ENCODE results near the gene CSAG2. TPM values are rescaled to one million over a fixed set of nuclear protein-coding genes. Genes with fewer than 3 reads are reported as not detected.
"Not testable (repeated sequence)": the region's sequence is repeated elsewhere in the genome, so short reads cannot be mapped to it uniquely, and the experiment has no call there.

CSAG2 gene
- total and polyA plus RNA-seq, 2 experiments from 2014 or later = 0.64 TPM; not detected in 1

- H3K27ac ChIP-seq = no peak overlapping the region
- TF ChIP-seq EZH2 (IDR thresholded peaks at IDR 0.05; ENCODE audit: borderline replicate concordance) (no peak), EZH2phosphoT487 (IDR thresholded peaks at IDR 0.05; ENCODE audit: low read depth, severe bottlenecking, unreplicated experiment) (no peak), CTCF (IDR thresholded peaks at IDR 0.05; ENCODE audit: poor library complexity) (no peak)
- WGBS (ENCODE audit: low lambda C conversion rate, missing lambda C conversion rate) = 78% methylated on average over 7 of the region's 7 CpGs
These were observed 16.3 kb upstream of the CSAG2 start for GRCh38 chrX:152725409-152725808.

DNA sequence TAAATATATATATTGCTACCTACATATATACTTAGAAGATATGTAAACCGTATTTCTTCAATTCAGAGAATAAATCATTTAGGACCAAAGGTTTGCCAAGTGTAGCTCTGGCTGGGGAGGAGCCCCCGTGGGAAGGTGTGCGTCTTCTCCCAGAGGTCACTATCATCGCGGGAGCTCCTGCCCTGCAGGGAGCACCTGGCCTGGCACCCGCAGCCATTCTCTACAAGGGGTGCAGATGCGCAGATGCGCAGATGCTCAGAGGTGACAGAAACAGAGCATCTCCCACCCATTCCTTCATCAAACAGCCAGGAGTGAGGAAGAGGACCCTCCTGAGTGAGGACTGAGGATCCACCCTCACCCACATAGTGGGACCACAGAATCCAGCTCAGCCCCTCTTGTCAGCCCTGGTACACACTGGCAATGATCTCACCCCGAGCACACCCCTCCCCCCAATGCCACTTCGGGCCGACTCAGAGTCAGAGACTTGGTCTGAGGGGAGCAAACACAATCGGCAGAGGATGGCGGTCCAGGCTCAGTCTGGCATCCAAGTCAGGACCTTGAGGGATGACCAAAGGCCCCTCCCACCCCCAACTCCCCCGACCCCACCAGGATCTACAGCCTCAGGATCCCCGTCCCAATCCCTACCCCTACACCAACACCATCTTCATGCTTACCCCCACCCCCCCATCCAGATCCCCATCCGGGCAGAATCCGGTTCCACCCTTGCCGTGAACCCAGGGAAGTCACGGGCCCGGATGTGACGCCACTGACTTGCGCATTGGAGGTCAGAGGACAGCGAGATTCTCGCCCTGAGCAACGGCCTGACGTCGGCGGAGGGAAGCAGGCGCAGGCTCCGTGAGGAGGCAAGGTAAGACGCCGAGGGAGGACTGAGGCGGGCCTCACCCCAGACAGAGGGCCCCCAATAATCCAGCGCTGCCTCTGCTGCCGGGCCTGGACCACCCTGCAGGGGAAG is 5.0 kb upstream of the CSAG2 start, which contains the start of gene MAGEA2B:
Gene MAGEA2B (plus strand): TSS at position 814 of the 973 bp plus-strand sequence. CDS start 2,479 bp downstream, outside the sequence.
- H3K36me3 ChIP-seq (replicated peaks; ENCODE audit: insufficient read depth, low read depth); H3K4me1 ChIP-seq (ENCODE audit: insufficient read depth); H3K4me3 ChIP-seq; H3K27me3 ChIP-seq; H3K79me2 ChIP-seq; H4K20me1 ChIP-seq (ENCODE audit: insufficient read depth, poor library complexity, severe bottlenecking); H3K27ac ChIP-seq; H3K9me2 ChIP-seq (replicated peaks; ENCODE audit: insufficient read depth); DNase-seq (ENCODE audit: low spot score); H3K4me2 ChIP-seq; H3K9me3 ChIP-seq (ENCODE audit: low read depth); H2AFZ ChIP-seq: not testable (repeated sequence)
- WGBS (ENCODE audit: low lambda C conversion rate, missing lambda C conversion rate) = no CpG with 5 or more reads among the region's 35 CpGs

More at GRCh38 chrX:152725409-152725808, 16.3 kb upstream of the CSAG2 start:
- Histone ChIP-seq H3K27me3 (no peaks in the 10 kb centered on the region), H3K36me3 (replicated peaks; ENCODE audit: insufficient read depth, low read depth) (no peaks in the 10 kb centered on the region), H2AFZ (no peak overlapping the region), H3K79me2 (no peaks in the 10 kb centered on the region), H3K9me3 (ENCODE audit: low read depth) (no peaks in the 10 kb centered on the region), H3K4me1 (ENCODE audit: insufficient read depth) (no peaks in the 10 kb centered on the region), H3K9me2 (replicated peaks; ENCODE audit: insufficient read depth) (no peaks in the 10 kb centered on the region), H3K4me2 (no peak overlapping the region), H3K4me3 (no peak overlapping the region), H4K20me1 (ENCODE audit: insufficient read depth, poor library complexity, severe bottlenecking) (no peaks in the 10 kb centered on the region)
- DNase-seq (ENCODE audit: low spot score) = no peak

GRCh38 chrX:152713195-152713594 is 4.1 kb upstream of the CSAG2 start:
- H2AFZ ChIP-seq; H3K4me3 ChIP-seq; H3K9me3 ChIP-seq (ENCODE audit: low read depth); H3K36me3 ChIP-seq (replicated peaks; ENCODE audit: insufficient read depth, low read depth); H4K20me1 ChIP-seq (ENCODE audit: insufficient read depth, poor library complexity, severe bottlenecking); H3K4me2 ChIP-seq; DNase-seq (ENCODE audit: low spot score); H3K27ac ChIP-seq; H3K4me1 ChIP-seq (ENCODE audit: insufficient read depth); H3K9me2 ChIP-seq (replicated peaks; ENCODE audit: insufficient read depth); H3K79me2 ChIP-seq; H3K27me3 ChIP-seq: not testable (repeated sequence)
- no CpG with 5 or more reads among the region's 5 CpGs for WGBS (ENCODE audit: low lambda C conversion rate, missing lambda C conversion rate)

DNA sequence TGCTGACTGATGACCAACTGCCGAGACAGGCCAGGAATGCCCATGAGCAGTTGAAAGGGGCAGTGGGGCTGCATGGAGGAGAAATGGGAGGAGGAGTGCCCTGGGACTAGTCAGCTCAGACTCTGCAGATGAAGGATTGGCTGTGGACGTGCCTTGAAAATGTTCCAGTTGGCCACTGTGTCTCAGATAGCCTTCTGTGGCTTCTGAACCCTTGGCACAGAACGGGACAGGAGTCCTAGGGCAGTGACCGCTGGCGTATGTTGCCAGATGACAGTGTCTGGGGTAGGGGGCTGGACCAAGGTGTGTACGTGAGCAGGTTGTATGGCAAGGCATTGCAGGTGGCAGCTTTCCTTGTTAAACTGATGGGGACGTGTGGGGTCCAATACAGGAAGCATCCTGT is 2.6 kb downstream of the CSAG2 start:
- H3K36me3 ChIP-seq (replicated peaks; ENCODE audit: insufficient read depth, low read depth); H4K20me1 ChIP-seq (ENCODE audit: insufficient read depth, poor library complexity, severe bottlenecking); H3K27ac ChIP-seq; H3K4me2 ChIP-seq; H3K4me1 ChIP-seq (ENCODE audit: insufficient read depth); H3K27me3 ChIP-seq; H3K79me2 ChIP-seq; DNase-seq (ENCODE audit: low spot score); H2AFZ ChIP-seq; H3K9me3 ChIP-seq (ENCODE audit: low read depth); H3K9me2 ChIP-seq (replicated peaks; ENCODE audit: insufficient read depth); H3K4me3 ChIP-seq: not testable (repeated sequence)
- 89% methylated on average over 5 of the region's 7 CpGs for WGBS (ENCODE audit: low lambda C conversion rate, missing lambda C conversion rate)

GRCh38 chrX:152700390-152700789 is 8.7 kb downstream of the CSAG2 start:
- not testable (repeated sequence) for H3K27me3 ChIP-seq; H3K36me3 ChIP-seq (replicated peaks; ENCODE audit: insufficient read depth, low read depth); H3K4me1 ChIP-seq (ENCODE audit: insufficient read depth); H3K4me3 ChIP-seq; H3K27ac ChIP-seq; H4K20me1 ChIP-seq (ENCODE audit: insufficient read depth, poor library complexity, severe bottlenecking); H3K9me3 ChIP-seq (ENCODE audit: low read depth); H3K9me2 ChIP-seq (replicated peaks; ENCODE audit: insufficient read depth); H3K4me2 ChIP-seq; H2AFZ ChIP-seq; H3K79me2 ChIP-seq
- DNase-seq (ENCODE audit: low spot score) = peak; percentile 0
- 82% methylated on average over 4 of the region's 5 CpGs for WGBS (ENCODE audit: low lambda C conversion rate, missing lambda C conversion rate)

- not testable (repeated sequence) for H3K9me3 ChIP-seq (ENCODE audit: low read depth); H3K27me3 ChIP-seq; H3K4me3 ChIP-seq; H2AFZ ChIP-seq; H3K4me1 ChIP-seq (ENCODE audit: insufficient read depth); H3K36me3 ChIP-seq (replicated peaks; ENCODE audit: insufficient read depth, low read depth); H3K79me2 ChIP-seq; DNase-seq (ENCODE audit: low spot score); H3K27ac ChIP-seq; H4K20me1 ChIP-seq (ENCODE audit: insufficient read depth, poor library complexity, severe bottlenecking); H3K9me2 ChIP-seq (replicated peaks; ENCODE audit: insufficient read depth); H3K4me2 ChIP-seq
- WGBS (ENCODE audit: low lambda C conversion rate, missing lambda C conversion rate) = 94% methylated on average over 5 of the region's 34 CpGs
These were observed 10.8 kb downstream of the CSAG2 start, which contains the start of gene MAGEA3 for GRCh38 chrX:152697952-152698931. TSS of gene MAGEA3 (plus strand) at chrX:152698794. CDS start at chrX:152700833, 2,039 bp downstream.

- WGBS (ENCODE audit: low lambda C conversion rate, missing lambda C conversion rate) = no CpG with 5 or more reads among the region's 3 CpGs
- H3K9me3 ChIP-seq (ENCODE audit: low read depth); H3K4me3 ChIP-seq; H3K4me2 ChIP-seq; H3K27ac ChIP-seq; H3K9me2 ChIP-seq (replicated peaks; ENCODE audit: insufficient read depth); H3K36me3 ChIP-seq (replicated peaks; ENCODE audit: insufficient read depth, low read depth); H3K79me2 ChIP-seq; H2AFZ ChIP-seq; H3K27me3 ChIP-seq; H4K20me1 ChIP-seq (ENCODE audit: insufficient read depth, poor library complexity, severe bottlenecking); H3K4me1 ChIP-seq (ENCODE audit: insufficient read depth); DNase-seq (ENCODE audit: low spot score): not testable (repeated sequence)
These were observed 28.1 kb downstream of the CSAG2 start for GRCh38 chrX:152681012-152681411.
